HG03175 (cell line): ENCODE data around the gene GPR179.

Source experiments
- ATAC-seq: cut with Tn5 transposase; IDR thresholded peaks from one replicate; pipeline ENCODE4 v1.9.1; 2021; ENCODE audit warnings: mild to moderate bottlenecking, moderate library complexity; ENCODE audit not compliant: unreplicated experiment

Gene GPR179

GRCh38 chr17:38343608-38344419, at the start of gene GPR179:
Gene GPR179 (minus strand): TSS chr17:38343956. CDS start chr17:38343789, 167 bp downstream.
- no peak for ATAC-seq

GRCh38 chr17:38379448-38379847, 35.7 kb upstream of the GPR179 start:
- ATAC-seq: no peak

GRCh38 chr17:38369124-38369886, 25.5 kb upstream of the GPR179 start:
- no peak for ATAC-seq

GRCh38 chr17:38364741-38365140, 21.0 kb upstream of the GPR179 start:
- no peak for ATAC-seq

GRCh38 chr17:38363016-38363415, 19.3 kb upstream of the GPR179 start:
- ATAC-seq: no peak

GRCh38 chr17:38361694-38362465, 18.1 kb upstream of the GPR179 start:
- no peak for ATAC-seq

GRCh38 chr17:38358586-38359513, 15.1 kb upstream of the GPR179 start:
- no peak for ATAC-seq

- ATAC-seq: no peak
These were observed 13.8 kb upstream of the GPR179 start for GRCh38 chr17:38357486-38358123.

- ATAC-seq: no peak
These were observed 11.5 kb upstream of the GPR179 start for GRCh38 chr17:38355251-38355650.

- no peak for ATAC-seq
These were observed 10.7 kb upstream of the GPR179 start for GRCh38 chr17:38354466-38354865.

GRCh38 chr17:38353668-38354067, 9.9 kb upstream of the GPR179 start:
- ATAC-seq: no peak

GRCh38 chr17:38353086-38353604, 9.4 kb upstream of the GPR179 start:
- no peak for ATAC-seq

- ATAC-seq: no peak
These were observed 8.7 kb upstream of the GPR179 start for GRCh38 chr17:38352245-38353085.

- peak; percentile 86 for ATAC-seq
These were observed 7.9 kb upstream of the GPR179 start, which contains the start of gene SOCS7 for GRCh38 chr17:38351412-38352222. Gene SOCS7 (plus strand): TSS chr17:38351844. CDS start chr17:38352053, 209 bp downstream.

GRCh38 chr17:38350035-38350434, 6.3 kb upstream of the GPR179 start:
- no peak for ATAC-seq

- ATAC-seq: peak; percentile 35
These were observed 5.5 kb upstream of the GPR179 start for GRCh38 chr17:38349097-38349730.

- no peak for ATAC-seq
These were observed 2.0 kb upstream of the GPR179 start for GRCh38 chr17:38345743-38346142.
